ENCODE results near the gene TPCN2.
A peak's percentile ranks its signal among the peaks of the same experiment; 100 is the strongest.

TPCN2 gene

GRCh38 chr11:69096473-69096872 lies 47.7 kb downstream of the TPCN2 start:
- Histone ChIP-seq H2BK5ac (ENCODE audit: low read length) (no peak overlapping the region), H2AK5ac (ENCODE audit: low read length) (no peak overlapping the region), H3K56ac (ENCODE audit: low read length) (no peak overlapping the region), H3K36me3 (ENCODE audit: control insufficient read depth, insufficient read depth, low read length) (no peaks in the 10 kb centered on the region), H3K23ac (ENCODE audit: low read length) (no peak overlapping the region), H3K79me2 (ENCODE audit: control insufficient read depth, insufficient read depth, low read length) (no peaks in the 10 kb centered on the region), H2BK15ac (replicated peaks; ENCODE audit: low read depth) (no peak overlapping the region), H2BK120ac (ENCODE audit: low read depth, low read length) (no peak overlapping the region), H3K4me3 (ENCODE audit: low read length) (no peak overlapping the region), H3K4me1 (ENCODE audit: control insufficient read depth, low read depth, low read length) (no peaks in the 10 kb centered on the region), H4K5ac (ENCODE audit: low read length) (no peak overlapping the region), H3K4me2 (ENCODE audit: low read length) (no peak overlapping the region), H4K8ac (ENCODE audit: low read depth, low read length) (no peak overlapping the region), H3K18ac (ENCODE audit: low read length) (no peak overlapping the region), H3K79me1 (ENCODE audit: low read length) (no peaks in the 10 kb centered on the region), H3K4ac (ENCODE audit: low read depth, low read length) (no peak overlapping the region), H3K27me3 (ENCODE audit: insufficient read depth, low read length, poor library complexity) (no peaks in the 10 kb centered on the region), H3K9ac (ENCODE audit: low read length) (no peak overlapping the region), H3K27ac (ENCODE audit: low read depth, low read length) (no peak overlapping the region)
- no peak for DNase-seq
- no CpG with 5 or more reads among the region's 13 CpGs for WGBS (ENCODE audit: extremely low coverage, insufficient coverage, low lambda C conversion rate)

DNA sequence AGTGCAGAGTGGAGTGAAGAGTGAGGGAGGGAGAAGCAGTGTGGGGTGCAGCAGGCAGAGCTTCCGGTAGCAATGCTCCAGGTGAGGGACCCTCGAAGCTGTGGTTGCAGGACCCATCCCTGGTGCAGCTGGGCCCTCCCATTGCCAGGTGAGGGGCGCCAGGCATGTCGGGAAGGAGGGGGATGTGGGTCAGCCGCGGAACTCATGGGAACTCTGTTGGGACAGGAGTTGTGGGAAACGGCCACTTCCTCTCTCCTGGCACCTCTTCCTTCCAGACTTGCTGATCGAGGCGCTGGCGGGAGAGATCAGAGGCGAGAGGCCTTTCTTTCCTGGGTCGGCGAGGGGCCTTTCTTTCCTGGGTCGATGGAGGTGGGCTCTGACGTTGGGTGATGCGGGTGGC lies 48.5 kb downstream of the TPCN2 start:
- Histone ChIP-seq H4K8ac (ENCODE audit: low read depth, low read length) (no peak overlapping the region), H3K27ac (ENCODE audit: low read depth, low read length) (no peak overlapping the region), H3K18ac (ENCODE audit: low read length) (no peak overlapping the region), H3K23ac (ENCODE audit: low read length) (no peak overlapping the region), H2BK120ac (ENCODE audit: low read depth, low read length) (no peak overlapping the region), H3K4me2 (ENCODE audit: low read length) (no peak overlapping the region), H3K27me3 (ENCODE audit: insufficient read depth, low read length, poor library complexity) (no peaks in the 10 kb centered on the region), H4K5ac (ENCODE audit: low read length) (no peak overlapping the region), H3K56ac (ENCODE audit: low read length) (no peak overlapping the region), H2BK5ac (ENCODE audit: low read length) (no peak overlapping the region), H3K4me3 (ENCODE audit: low read length) (no peak overlapping the region), H2BK15ac (replicated peaks; ENCODE audit: low read depth) (no peak overlapping the region), H3K4me1 (ENCODE audit: control insufficient read depth, low read depth, low read length) (no peaks in the 10 kb centered on the region), H3K79me1 (ENCODE audit: low read length) (no peaks in the 10 kb centered on the region), H3K9ac (ENCODE audit: low read length) (no peak overlapping the region), H3K79me2 (ENCODE audit: control insufficient read depth, insufficient read depth, low read length) (no peaks in the 10 kb centered on the region), H3K36me3 (ENCODE audit: control insufficient read depth, insufficient read depth, low read length) (no peaks in the 10 kb centered on the region), H2AK5ac (ENCODE audit: low read length) (no peak overlapping the region), H3K4ac (ENCODE audit: low read depth, low read length) (no peak overlapping the region)
- no peak for DNase-seq
- WGBS (ENCODE audit: extremely low coverage, insufficient coverage, low lambda C conversion rate): no CpG with 5 or more reads among the region's 16 CpGs

DNA sequence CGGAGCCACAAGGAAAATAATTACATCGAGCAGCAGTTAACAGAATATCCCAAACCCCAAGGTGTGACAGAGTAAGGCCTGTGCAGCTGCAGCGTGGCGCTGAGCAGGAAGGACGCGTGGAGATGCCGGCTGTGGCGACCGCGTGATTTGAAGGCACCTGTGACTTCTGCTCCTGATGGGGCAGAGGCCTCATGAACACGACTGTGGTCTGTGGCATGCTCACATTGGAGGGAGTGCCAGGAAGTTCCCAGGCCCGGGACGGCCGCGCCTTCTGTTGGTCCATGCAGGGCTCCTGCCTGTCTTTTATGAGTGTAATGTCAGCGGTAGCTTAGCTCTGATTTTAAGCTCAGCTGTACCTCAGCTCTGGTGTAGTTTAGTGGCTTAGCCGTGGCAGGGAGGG lies 50.4 kb downstream of the TPCN2 start:
- Histone ChIP-seq H4K8ac (ENCODE audit: low read depth, low read length) (no peak overlapping the region), H2AK5ac (ENCODE audit: low read length) (no peak overlapping the region), H3K9ac (ENCODE audit: low read length) (no peak overlapping the region), H3K18ac (ENCODE audit: low read length) (no peak overlapping the region), H3K36me3 (ENCODE audit: control insufficient read depth, insufficient read depth, low read length) (no peaks in the 10 kb centered on the region), H3K79me1 (ENCODE audit: low read length) (no peaks in the 10 kb centered on the region), H3K4me1 (ENCODE audit: control insufficient read depth, low read depth, low read length) (no peaks in the 10 kb centered on the region), H3K4ac (ENCODE audit: low read depth, low read length) (no peak overlapping the region), H2BK120ac (ENCODE audit: low read depth, low read length) (no peak overlapping the region), H3K79me2 (ENCODE audit: control insufficient read depth, insufficient read depth, low read length) (no peaks in the 10 kb centered on the region), H3K4me3 (ENCODE audit: low read length) (no peak overlapping the region), H3K27ac (ENCODE audit: low read depth, low read length) (no peak overlapping the region), H4K5ac (ENCODE audit: low read length) (no peak overlapping the region), H3K56ac (ENCODE audit: low read length) (no peak overlapping the region), H3K23ac (ENCODE audit: low read length) (no peak overlapping the region), H3K4me2 (ENCODE audit: low read length) (no peak overlapping the region), H2BK5ac (ENCODE audit: low read length) (no peak overlapping the region), H3K27me3 (ENCODE audit: insufficient read depth, low read length, poor library complexity) (no peaks in the 10 kb centered on the region), H2BK15ac (replicated peaks; ENCODE audit: low read depth) (no peak overlapping the region)
- DNase-seq: no peak
- no CpG with 5 or more reads among the region's 17 CpGs for WGBS (ENCODE audit: extremely low coverage, insufficient coverage, low lambda C conversion rate)

- H3K56ac ChIP-seq (ENCODE audit: low read length): no peak overlapping the region
- no peak overlapping the region for H3K4me3 ChIP-seq (ENCODE audit: low read length)
- WGBS (ENCODE audit: extremely low coverage, insufficient coverage, low lambda C conversion rate): no CpG with 5 or more reads among the region's 13 CpGs
- H3K4me2 ChIP-seq (ENCODE audit: low read length): no peak overlapping the region
- no peak overlapping the region for H2BK15ac ChIP-seq (replicated peaks; ENCODE audit: low read depth)
- no peak overlapping the region for H3K9ac ChIP-seq (ENCODE audit: low read length)
- no peak overlapping the region for H2BK5ac ChIP-seq (ENCODE audit: low read length)
- H4K8ac ChIP-seq (ENCODE audit: low read depth, low read length): no peak overlapping the region
- H3K36me3 ChIP-seq (ENCODE audit: control insufficient read depth, insufficient read depth, low read length): no peaks in the 10 kb centered on the region
- H3K4ac ChIP-seq (ENCODE audit: low read depth, low read length): no peak overlapping the region
- no peaks in the 10 kb centered on the region for H3K27me3 ChIP-seq (ENCODE audit: insufficient read depth, low read length, poor library complexity)
- DNase-seq: no peak
- H4K5ac ChIP-seq (ENCODE audit: low read length): no peak overlapping the region
- H3K18ac ChIP-seq (ENCODE audit: low read length): no peak overlapping the region
- H2AK5ac ChIP-seq (ENCODE audit: low read length): no peak overlapping the region
- no peak overlapping the region for H2BK120ac ChIP-seq (ENCODE audit: low read depth, low read length)
- H3K27ac ChIP-seq (ENCODE audit: low read depth, low read length): no peak overlapping the region
- H3K79me1 ChIP-seq (ENCODE audit: low read length): no peaks in the 10 kb centered on the region
- H3K4me1 ChIP-seq (ENCODE audit: control insufficient read depth, low read depth, low read length): no peaks in the 10 kb centered on the region
- no peaks in the 10 kb centered on the region for H3K79me2 ChIP-seq (ENCODE audit: control insufficient read depth, insufficient read depth, low read length)
- H3K23ac ChIP-seq (ENCODE audit: low read length): no peak overlapping the region
These were observed 51.9 kb downstream of the TPCN2 start for GRCh38 chr11:69100454-69101114.

GRCh38 chr11:69101115-69101791 lies 52.5 kb downstream of the TPCN2 start:
- Histone ChIP-seq H3K56ac (ENCODE audit: low read length) (no peak overlapping the region), H3K4me2 (ENCODE audit: low read length) (no peak overlapping the region), H3K79me1 (ENCODE audit: low read length) (no peaks in the 10 kb centered on the region), H2BK5ac (ENCODE audit: low read length) (no peak overlapping the region), H2BK120ac (ENCODE audit: low read depth, low read length) (no peak overlapping the region), H3K4ac (ENCODE audit: low read depth, low read length) (no peak overlapping the region), H3K36me3 (ENCODE audit: control insufficient read depth, insufficient read depth, low read length) (no peaks in the 10 kb centered on the region), H3K9ac (ENCODE audit: low read length) (no peak overlapping the region), H3K27ac (ENCODE audit: low read depth, low read length) (no peak overlapping the region), H4K8ac (ENCODE audit: low read depth, low read length) (no peak overlapping the region), H2BK15ac (replicated peaks; ENCODE audit: low read depth) (no peak overlapping the region), H3K79me2 (ENCODE audit: control insufficient read depth, insufficient read depth, low read length) (no peaks in the 10 kb centered on the region), H3K18ac (ENCODE audit: low read length) (no peak overlapping the region), H3K27me3 (ENCODE audit: insufficient read depth, low read length, poor library complexity) (no peaks in the 10 kb centered on the region), H3K4me1 (ENCODE audit: control insufficient read depth, low read depth, low read length) (no peaks in the 10 kb centered on the region), H4K5ac (ENCODE audit: low read length) (no peak overlapping the region), H3K23ac (ENCODE audit: low read length) (no peak overlapping the region), H3K4me3 (ENCODE audit: low read length) (no peak overlapping the region), H2AK5ac (ENCODE audit: low read length) (no peak overlapping the region)
- DNase-seq: peak; percentile 72
- WGBS (ENCODE audit: extremely low coverage, insufficient coverage, low lambda C conversion rate): no CpG with 5 or more reads among the region's 14 CpGs

Data from mesendoderm (in vitro differentiated cells).